ENCODE data around the gene MIER2.

Gene MIER2

GRCh38 chr19:329876-330275 is 14.7 kb downstream of the MIER2 start:
- DNase-seq (ENCODE audit: low spot score), result no peak

- no peak for DNase-seq (ENCODE audit: low spot score)
Observed at GRCh38 chr19:328025-328505, 16.5 kb downstream of the MIER2 start.

DNA sequence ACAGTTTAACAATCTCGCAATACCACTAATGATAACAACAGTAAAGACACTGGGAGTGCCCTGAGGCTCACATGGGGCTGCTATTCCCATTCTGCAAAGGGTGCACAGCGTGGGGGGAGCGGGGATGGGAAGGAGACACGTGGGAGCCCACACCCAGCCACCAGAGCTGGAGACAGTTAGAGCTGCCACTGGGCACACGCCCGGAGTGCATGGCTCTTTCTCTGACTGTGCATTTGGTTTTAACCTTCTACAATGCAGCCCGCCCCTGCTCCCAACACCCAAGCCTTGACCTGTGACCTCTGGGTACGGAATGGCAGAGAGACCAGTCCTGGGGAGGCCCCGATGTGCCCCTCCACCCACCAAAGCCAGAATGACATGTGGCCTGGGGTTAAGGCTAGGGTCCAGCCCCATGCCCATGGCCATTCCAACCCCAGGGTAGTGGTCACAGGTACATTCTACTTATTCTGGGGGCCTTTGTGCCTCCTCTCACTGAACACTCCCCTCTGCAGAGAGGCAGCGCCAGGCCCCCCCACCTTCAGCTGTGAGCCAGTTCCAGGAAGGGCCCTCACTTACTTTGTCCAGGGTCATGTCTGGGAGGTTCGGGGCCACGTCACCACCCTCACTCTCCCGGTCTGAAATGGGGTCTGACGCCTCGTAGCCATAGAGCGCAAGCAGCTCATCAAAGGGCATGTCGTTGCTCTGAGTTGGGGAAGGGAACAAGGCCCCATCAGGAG is 17.1 kb downstream of the MIER2 start:
- no peak for DNase-seq (ENCODE audit: low spot score)

- DNase-seq (ENCODE audit: low spot score), result no peak
Observed at GRCh38 chr19:326871-327270, 17.7 kb downstream of the MIER2 start.

- no peak for DNase-seq (ENCODE audit: low spot score)
Observed at GRCh38 chr19:325937-326565, 18.5 kb downstream of the MIER2 start.

DNA sequence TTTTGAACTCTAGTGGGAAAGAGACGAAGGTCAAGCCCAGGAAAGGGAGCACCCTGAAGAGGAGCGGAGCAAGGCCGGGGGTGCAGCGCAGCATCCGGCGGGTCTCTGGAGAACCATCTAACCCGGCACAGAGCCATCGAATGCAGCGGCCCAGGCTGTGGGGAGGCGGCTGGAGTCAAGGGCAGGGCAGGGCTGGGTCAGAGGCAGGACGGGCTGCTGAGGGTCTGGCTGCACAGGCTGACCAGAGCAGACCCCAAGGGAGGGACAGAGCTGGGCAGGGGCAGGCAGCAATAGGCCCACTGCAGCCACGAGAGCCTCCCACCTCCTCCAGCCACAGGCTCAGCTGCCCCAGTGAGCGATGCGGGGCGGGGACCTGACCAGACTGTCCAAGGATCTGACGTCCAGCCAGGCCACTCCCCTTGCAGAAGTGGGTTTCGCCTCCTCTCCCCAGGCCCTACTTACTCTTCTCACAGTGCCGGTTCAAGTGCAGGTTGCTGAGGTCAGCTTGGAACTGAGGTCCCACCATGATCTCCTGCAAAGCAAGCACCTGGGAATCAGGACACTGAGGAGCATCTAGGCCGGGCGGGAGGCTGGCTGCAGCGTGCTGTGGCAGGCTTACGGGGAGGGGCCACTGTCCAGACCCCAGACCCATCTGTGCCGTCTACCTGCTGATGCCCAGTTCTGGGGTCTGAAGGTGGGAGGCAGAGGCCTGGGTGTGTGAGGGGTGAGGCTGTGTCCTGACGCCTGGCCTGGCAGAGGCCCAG is 19.2 kb downstream of the MIER2 start:
- DNase-seq (ENCODE audit: low spot score), result no peak

GRCh38 chr19:324716-325115 is 19.9 kb downstream of the MIER2 start:
- no peak for DNase-seq (ENCODE audit: low spot score)

DNA sequence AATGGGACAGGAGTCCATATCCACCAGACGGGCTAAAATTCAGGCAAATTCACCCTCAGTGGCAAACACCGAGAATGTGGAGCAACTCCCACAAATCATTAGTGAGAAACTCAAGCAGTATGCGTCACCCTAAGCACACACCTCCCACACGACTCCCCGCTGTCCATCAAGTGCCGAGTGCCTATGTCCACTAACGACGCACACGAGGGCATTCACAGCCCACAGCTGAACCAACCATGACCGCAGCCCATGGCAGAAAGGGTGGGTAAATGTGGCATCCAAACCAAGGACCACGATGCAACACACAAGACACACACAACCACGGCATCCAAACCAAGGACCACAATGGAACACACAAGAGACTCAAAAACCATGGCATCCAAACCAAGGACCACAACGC is 22.0 kb downstream of the MIER2 start:
- no peak for DNase-seq (ENCODE audit: low spot score)

DNA sequence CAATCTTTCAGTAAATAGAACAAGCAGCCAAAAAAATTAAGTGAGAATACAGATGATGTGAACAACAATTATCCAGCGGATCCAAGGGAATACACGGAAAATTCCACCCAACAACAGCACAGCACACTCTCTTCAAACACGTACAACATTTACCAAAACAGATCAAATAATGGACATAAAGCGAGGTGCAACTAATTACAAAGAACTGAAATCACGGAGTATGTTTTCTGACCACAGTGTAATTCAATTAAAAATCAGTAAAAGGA is 26.2 kb downstream of the MIER2 start:
- no peak for DNase-seq (ENCODE audit: low spot score)

DNA sequence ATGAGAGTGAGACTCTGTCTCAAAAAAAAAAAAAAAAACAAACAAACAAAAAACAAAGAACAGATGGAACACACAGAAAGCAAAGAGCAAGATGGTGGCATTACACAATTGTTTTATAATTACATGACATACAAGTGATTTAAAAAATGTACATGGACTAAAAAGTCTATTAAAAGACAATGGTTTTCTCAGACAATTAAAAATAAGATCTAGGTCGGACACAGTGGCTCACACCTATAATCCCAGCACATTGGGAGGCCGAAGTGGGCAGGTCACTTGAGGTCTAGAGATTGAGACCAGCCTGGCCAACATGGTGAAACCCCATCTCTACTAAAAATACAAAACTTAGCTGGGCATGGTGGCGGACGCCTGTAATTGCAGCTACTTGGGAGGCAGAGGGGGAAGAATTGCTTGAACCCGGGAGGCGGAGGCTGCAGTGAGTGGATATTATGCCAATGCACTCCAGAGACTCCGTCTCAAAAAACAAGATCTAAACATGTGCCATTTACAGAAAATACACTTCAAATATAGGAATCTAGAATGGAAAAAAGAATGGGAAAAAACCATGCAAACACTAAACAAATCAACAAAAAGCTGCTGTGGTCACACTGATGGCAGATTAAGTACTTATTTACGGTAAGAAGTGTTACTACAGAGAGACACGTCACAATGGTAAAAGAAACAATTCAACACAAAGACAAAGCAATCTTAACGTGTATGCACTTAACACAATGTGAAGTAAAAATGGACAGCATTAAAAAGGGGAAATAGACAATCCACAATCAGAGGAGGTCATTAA is 26.7 kb downstream of the MIER2 start:
- no peak for DNase-seq (ENCODE audit: low spot score)

DNA sequence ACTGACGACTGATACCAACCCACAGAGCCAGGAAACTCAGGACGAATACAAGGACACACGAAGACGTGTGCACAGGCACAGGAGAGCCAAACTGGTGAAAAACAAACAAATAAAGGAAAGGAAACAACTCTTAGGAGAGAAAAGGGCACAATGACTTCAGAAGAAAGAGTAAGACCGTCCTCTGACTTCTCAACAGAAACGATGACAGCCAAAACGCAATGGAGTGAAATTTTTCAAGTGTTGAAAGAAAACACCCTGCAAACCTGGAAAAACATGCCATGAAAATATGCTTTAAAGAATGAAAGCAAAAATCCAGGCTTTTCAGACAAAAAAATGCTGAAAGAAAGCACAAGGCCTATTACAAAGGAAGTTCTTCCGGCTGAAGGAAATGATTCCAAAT is 28.8 kb downstream of the MIER2 start:
- no peak for DNase-seq (ENCODE audit: low spot score)

DNA sequence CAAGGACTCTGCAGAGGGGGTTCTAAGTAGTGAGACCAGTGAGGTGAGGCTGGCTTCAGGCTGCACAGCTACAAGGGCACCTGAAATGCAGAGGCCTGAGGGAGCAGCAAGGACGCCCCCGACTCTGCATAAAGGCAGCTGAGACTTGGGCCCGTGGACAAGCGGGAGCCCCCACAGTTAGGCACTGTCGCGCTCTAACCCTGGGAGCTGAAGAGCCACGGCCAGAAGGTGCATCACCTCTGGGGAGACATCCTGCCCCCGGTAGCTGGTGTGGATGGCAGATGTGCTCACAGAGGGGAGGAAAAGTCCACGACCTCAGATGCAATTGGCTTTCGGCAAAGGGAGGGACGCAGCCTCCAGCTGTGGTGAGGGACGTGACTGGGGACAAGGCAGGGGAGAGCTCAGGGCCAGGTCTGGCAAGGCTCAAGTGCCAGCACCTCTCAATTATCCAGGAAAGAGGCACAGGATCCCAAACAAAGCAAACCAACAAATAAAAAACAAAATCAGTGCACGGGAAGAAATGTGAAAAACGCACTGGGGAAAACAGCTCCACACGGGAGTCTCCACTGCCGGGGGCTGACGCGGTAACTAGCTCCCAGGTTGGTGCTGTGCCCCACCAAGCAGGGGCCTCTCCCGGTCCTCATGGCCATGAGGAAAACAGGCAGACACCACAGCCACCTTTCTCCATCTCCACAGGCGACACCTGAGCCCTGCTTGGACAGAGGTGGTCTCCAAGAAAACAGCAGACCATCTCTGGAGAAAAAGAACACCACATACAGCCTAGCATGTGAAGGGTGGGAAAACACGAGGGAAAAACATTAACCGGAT is 30.4 kb downstream of the MIER2 start:
- DNase-seq (ENCODE audit: low spot score), result no peak

- no peak for DNase-seq (ENCODE audit: low spot score)
Observed at GRCh38 chr19:313169-313987, 31.2 kb downstream of the MIER2 start.

- DNase-seq (ENCODE audit: low spot score), result no peak
Observed at GRCh38 chr19:311813-312261, 32.8 kb downstream of the MIER2 start.

- no peak for DNase-seq (ENCODE audit: low spot score)
Observed at GRCh38 chr19:310781-311496, 33.7 kb downstream of the MIER2 start.

DNA sequence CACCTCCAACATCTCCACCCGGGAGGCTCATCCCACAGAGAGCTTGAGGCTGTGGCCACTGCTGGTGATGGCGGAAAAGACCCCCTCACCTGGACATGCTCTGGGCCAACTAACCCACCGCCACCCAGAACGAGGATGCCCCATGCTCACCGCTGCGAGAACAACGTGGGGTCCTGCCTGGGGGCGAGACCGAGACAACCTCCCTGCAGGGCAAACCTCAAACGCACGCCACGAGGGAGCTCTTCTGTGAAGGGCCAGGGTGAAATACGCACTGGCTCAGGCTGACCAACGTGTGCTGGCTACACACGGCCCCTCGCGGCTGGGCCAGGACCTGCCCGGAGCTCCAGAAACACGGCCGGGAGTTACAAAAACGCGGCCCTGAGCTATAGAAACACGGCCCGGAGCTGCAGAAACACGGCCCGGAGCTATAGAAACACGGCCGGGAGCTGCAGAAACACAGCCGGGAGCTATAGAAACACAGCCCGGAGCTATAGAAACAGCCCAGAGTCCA is 34.4 kb downstream of the MIER2 start:
- no peak for DNase-seq (ENCODE audit: low spot score)

GRCh38 chr19:309206-309565 is 35.4 kb downstream of the MIER2 start:
- DNase-seq (ENCODE audit: low spot score), result no peak

DNA sequence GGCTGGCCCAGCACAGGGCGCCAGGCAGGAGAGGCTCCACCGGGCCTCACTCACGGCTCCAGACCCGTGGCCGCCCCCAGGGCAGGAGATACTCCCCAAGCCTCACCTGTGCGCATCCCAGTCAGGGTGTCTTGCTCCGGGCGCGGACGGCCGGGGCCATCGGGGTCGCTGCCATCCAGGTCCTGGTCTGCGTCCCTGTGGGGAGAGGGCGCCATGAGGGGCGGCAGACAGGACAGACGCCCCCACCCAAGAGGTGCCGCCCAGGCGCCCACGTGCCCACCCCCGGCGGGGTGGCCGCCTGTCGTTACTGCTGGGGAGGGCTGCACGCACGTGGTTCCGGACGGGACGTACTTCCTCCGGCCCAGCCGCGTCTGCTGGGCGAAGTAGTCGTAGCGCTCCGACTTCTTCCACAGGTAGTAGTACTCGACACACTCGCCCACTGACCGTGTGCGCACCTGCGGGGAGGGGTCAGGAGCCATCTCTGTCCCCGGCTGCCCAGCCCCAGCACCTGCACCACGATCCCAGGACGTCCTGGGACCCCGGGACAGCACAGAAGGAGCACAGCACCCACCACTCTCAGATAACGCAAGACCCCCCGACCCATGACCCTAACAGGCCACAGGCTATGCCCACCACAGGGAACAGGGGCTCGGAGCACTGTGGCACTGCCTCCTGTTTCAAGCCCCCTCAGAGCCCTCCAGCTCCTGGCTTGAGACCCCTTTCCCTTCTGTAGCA is 36.0 kb downstream of the MIER2 start:
- no peak for DNase-seq (ENCODE audit: low spot score)

GRCh38 chr19:307793-308420 is 36.7 kb downstream of the MIER2 start:
- DNase-seq (ENCODE audit: low spot score), result no peak

All from AG08395 (cell line).